ENCODE measurements around the gene TFF1.
A peak's percentile ranks its signal among the peaks of the same experiment; 100 is the strongest.

Gene TFF1

DNA sequence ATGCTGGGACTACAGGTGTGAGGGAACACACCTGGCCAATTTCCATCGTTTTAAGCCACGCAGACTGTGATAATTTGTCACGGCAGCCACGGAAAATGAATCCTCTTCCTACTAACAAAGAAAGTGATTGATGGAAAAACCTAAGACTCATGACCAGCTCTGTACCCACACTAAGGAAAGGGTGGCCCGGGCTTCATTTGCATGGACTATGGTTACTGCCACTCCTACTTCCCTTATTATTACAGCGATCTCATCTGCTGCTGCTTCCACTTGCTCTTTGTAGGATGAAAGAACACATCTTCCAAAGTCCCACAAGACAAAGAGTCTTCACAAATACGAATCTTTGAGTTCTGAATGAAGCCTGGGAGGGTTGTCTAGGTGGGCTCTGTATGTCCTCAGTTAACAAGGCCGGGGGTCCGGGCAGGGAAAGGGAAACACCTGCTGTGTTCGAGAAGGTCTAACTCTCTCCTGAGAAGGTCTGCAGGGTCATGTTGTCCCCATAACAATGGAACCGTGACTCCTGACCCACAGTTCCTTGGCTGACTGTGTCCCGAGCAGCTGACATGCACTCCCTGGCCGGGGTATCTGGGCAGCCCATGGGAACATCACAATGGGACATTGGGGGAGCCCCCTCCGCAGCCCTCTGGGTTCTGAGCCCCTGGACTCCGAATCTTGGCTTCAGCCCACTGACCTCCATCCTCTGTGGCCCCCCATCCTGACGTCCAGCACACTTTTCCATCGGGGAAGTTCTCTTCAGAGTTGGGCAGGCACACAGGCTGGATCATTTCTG, 13.3 kb upstream of the TFF1 start:
- no peak for DNase-seq

DNA sequence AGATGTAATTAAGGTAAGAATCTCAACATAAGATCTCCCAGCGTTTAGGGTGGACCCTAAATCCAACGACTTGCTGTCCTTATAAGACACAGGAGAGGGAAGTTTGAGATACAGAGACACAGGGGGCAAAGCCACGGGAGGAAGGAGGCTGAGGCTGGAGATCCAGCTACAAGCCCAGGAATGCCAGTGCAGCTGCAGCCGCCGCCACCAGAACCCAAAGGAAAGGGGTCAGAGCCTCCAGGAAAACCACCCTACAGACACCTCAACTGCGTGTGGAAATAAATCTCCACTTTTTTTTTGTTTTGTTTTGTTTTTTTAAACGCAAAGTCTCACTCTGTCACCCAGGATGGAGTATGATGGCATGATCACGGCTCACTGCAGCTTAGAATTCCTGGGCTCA, 12.1 kb upstream of the TFF1 start:
- DNase-seq = no peak

DNA sequence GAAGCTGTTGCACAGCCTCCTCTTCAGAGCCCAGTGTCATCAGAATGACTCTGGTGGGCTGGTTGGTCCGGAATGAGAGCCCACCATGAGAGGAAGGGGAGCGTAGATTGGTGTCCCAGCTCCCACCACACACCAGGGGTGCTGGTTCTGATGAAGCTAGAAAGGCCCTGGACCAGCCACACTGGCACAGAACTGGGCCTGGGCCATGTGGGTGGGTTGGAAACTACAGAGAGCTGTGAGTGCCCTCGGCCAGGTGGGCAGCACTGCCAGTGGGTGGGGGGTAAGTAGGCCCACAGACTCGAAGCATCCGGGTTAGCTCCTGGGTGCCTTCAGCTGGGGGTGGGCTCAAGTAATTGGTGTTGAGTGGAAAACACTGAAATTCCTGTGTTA, 11.6 kb upstream of the TFF1 start:
- no peak for DNase-seq

DNA sequence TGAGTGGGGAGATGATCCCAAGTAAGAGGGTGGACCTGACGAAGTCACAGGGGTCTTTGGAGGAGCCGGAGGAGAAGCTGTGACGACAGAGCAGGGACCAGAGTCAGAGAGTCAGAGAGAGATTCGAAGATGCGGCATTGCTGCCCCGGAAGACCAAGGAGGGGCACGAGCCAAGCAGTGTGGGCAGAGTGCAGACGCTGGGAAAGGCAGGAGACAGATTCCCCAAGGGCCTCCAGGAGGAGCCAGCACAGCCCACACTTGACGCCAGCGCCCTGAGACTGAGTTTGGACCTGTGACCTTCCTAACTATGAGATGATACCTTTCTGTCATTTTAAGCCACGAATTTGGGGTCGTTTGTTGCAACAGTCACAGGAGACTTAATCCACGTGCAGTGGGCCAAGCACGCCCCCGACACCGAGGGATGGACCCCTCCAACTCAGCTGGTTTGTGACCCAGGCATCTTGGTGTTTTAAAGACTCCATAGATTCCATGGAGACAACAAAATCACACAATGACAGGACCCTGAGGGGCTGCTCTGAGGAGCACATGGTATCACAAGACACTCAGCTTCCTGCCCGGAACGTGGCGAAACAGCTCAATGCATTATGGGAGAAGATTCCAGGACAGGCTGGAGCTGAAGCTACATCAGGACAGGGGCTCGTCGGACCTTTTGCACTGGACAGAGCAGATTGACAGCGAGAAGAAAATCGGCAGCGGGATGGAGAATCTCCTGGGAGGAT, 11.0 kb upstream of the TFF1 start:
- no peak for DNase-seq

DNA sequence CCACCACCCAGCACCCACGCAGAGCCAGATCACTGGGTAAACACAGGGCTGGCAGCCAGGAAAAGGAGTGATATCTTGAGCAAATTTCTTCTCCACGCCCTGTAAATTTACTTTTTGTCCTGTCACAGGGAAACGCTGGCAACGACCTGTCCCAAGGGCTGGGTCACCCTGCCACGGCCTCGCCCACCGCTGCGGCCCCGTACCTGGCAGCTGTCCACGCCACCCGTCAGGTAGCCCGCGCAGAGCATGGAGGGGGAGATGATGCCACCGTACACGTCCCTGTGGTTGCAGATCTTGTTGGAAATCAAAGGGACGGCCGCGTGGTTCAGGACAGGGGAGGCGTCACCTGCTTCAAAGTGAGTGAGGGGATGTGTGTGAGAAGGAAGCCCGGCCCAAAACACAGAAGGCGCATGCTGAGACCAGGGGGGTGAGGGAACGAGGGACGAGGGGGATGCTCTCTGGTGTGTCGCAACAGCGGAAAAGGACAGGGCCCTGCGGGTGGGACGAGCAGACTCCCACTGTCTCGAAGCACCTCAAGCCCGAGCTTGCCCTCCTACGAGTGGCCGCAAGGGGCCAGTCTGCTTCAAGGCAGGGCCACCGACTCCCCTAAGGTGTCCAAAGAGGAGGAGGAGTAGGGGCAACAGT, 10.1 kb upstream of the TFF1 start:
- DNase-seq = peak; percentile 74

DNA sequence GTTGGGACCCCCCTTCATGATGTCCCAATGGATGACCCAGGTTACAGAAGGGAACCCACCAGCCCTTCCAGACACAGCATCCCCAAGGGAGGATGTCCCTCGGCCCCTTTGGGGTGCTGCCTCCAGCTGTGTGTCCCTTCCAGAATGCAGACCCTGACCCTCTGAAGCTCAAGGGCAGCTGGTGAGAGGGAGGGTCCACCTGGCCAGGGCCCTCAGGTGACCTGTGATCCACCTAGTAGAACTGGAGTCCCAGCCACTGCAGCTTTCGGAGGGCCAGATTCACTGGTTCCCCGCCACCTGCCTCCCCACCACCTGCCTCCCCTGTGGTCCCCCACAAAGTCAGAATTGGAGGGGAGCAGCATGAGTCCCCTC, 9.6 kb upstream of the TFF1 start:
- no peak for DNase-seq

DNA sequence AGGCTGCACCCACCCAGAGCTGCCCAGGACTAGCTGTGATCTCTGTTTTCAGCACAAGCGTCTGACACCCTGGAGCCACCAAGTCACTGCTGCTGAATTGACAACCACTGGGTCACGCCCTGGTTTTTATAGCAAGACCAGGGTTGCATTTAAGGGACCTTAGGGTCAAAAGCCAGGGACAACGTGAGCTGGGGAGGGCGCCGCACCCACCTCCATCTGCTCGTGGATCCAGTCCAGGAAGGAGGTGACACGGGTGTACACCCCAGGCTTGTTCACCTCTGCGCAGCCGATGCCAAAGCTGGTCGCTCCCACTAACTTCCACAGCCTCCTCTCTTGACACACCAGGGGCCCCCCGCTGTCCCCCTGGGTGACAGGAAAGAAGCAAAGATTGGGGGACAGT, 9.2 kb upstream of the TFF1 start:
- DNase-seq = no peak

DNA sequence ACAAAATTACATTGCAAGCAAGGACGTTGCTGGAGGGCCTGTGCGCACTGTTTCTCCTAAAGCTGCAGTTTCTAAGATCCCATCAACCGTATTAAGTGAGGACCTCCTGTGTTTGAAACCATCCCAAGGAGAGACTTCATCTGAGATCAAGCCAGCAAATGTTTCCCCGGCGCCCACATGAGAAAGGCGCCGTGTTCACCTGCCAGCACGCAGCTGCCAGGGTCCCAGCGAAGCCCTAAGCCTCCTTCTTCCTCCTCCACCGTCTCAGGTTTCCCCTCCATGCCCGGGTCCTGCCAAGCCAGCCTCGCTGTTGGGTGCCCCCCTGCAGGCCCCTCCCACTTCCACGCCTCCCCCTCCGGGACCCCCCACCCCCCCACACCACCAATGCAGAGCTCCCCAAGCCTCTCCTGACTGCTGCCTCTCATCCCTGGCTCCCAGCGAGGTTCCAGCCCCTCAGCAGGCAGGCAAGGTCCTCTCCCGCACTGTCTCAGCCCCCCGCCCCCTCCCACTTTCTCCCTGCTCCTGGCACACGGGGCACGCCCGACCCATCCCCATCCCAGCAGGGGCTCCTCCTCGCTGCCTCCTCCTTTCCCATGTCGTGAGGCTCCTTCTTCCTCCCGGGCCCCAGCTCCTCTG, 8.6 kb upstream of the TFF1 start:
- no peak for DNase-seq

DNA sequence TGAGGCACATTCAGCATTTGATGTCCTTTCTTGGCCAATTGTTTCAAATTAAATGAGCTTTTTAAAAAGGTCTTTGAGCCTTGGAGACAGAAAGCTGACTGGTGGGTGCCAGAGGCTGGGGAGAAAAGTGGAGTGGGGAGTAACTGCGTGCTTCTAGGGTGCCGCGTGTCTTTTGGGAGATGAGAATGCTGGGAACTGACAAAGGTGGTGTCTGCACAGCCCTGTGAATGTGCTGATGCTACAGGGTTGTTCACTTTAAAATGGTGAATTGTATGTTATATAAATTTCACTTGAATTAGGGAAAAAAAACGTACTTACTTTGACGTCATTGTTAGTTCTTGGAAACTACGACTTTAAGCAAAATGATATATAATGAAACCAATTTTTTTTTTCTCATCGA, 8.1 kb upstream of the TFF1 start:
- DNase-seq = no peak

DNA sequence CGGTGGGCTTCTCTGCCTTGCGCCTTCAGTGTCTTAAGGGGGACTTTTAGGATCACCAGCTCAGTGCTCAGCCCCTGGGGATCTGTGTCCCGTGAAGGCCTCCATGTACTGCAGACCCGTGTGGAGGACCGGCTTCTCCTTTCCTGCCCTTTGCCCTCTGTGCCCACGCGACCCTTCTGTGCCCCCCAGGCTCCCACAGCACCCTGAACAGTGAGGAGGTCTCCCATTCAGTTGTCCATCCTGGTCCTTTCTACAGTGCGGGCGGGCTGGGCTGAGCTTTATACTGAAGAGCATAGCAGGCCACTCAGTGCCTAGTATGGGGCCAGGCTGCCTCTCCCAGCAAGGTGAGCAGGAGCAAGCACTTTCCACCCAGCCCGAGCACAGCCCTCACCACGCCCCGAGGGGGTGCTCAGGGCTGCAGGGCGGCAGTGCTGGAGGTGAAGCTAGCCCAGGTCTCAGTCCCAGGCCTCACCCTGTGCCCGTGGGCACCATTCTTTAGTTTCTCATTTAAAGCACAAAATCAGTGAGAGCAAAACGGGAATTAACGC, 7.6 kb upstream of the TFF1 start:
- DNase-seq = no peak

DNA sequence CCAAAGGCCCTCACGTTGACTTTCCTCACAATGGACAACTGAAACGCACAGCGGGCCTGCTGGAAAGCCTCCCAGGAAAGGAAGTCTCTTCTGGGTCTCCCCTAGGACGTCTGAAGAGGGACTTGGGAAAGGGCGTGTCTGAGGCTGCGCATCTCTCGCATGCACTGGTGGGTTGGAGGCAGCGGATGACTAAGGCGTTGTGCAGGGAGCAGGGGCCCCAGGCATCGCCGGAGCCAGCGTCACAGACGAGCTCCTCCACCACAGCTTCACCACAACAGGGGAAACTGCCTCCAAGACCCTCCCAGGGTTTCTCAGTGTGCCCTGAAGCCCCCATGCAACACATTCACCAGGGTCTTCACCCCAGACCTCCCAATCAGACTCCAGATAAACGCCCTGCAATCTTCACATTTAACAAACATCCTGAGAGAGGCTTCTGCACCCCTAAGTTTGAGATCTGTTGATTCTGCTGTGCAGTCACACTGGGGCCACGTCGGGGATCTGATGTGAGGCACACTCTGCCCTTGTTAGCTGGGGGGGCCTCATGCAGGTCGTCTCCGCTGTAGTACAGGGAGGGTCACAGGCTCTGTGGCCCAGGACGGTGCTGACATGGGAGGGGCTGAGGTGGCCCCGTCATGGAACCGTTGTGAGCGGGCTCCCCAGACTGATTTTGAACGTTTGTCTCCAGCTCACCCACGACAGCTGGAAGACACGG, 7.0 kb upstream of the TFF1 start:
- no peak for DNase-seq

DNA sequence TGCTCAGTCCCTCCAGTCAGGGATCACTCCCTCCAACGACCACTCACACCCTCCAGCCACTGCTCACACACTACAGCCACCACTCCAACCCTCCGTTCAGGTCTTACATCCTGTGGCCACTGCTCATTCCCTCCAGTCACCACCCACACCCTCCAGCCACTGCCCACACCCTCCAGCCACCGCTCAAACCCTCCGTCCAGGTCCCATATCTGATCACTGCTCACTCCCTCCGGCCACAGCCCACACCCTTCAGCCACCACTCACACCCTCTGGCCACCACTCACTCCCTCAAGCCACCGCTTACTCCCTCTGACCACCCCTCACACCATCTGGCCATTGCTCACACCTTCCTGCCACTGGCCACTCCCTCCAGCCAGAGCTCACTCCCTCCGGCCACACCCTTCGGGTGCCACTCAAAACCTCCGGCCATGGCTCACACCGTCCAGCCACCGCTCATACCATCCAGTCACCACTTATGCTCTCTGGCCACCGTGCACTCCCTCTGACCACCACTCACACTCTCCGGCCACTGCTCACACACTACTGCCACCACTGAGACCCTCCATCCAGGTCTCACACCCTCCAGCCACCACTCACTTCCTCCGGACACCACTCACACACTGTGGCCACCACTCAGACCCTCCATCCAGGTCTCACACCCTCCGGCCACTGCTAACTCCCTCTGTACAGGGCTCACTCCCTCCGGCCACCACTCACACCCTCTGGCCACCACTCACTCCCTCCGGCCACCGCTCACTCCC, 4.7 kb upstream of the TFF1 start:
- no peak for DNase-seq

DNA sequence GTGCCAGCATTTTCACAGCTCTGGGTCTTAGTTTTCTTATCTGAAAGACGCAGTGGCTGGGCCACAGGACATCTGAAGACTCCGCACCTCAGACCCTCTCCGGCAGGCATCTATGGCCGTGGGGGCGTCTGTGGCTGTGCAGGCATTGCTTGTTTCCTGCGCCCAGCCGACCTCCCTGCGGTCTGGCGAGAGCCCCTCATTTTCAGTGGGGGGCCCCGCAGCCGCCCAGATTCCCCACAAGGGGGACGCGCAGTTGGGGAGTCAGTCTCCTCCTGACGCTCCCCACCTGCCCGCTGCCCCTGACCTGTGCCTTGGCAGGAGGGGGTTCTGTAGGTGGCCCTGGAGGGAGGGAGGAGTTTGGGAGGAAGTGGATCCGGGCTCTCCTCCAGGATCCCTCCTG, 3.5 kb upstream of the TFF1 start:
- DNase-seq = no peak

DNA sequence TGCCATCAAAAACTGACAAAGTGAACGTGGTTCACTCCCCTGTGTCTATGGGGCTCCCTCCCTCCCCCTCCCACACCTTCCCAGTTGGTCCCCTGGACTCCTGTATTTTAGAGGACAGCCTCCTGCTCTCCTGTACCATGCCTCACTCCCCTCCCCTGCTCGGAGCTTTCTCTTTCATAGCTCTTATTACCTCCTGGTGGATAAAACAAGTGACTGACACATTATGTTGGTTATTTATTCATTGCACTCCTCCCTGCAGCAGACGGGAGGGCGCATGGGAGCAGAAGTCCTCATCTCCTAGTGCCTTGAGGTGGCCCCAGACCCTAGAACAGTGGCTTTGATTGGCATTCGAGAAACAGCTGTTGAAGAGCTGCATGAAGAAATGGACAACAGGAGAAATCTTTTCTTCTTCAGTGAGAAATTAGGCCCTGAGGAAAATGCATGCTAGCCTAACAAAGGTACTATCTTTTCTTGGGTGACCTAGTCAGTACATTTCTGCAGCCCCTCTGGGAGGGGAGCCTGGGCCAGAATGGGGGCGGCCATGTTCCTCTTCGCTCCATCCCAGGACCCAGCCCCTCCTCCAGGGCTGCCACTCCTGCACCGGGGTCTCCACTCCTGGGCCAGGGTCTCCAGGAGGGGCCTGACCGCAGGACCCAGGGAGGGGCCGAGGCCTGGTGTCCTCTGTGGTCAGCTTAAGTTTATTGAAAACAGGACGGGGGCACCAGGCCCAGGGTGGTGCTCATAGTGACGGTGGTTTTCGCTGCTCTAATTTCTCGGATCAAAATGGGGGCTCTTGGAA, 1.2 kb upstream of the TFF1 start:
- DNase-seq = no peak

DNA sequence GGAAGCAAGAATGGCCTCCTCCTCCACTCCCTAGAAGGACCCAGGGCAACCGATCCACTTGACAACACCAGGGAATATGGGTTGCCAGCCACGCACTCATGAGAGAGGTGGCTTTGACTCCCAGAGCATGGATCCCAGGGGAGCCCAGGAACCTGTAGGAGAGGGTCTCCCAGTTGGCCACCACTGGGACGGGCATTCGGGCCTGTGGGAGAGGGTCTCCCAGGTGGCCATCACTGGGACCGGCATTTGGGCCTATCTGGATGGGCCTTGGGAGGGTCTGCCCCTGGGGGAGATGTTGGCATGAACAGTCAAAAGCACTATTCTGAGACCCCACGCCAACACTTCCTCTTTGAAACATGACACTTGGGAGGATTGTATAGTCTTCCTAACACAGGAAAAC, 565 bp downstream of the TFF1 start:
- DNase-seq = no peak

DNA sequence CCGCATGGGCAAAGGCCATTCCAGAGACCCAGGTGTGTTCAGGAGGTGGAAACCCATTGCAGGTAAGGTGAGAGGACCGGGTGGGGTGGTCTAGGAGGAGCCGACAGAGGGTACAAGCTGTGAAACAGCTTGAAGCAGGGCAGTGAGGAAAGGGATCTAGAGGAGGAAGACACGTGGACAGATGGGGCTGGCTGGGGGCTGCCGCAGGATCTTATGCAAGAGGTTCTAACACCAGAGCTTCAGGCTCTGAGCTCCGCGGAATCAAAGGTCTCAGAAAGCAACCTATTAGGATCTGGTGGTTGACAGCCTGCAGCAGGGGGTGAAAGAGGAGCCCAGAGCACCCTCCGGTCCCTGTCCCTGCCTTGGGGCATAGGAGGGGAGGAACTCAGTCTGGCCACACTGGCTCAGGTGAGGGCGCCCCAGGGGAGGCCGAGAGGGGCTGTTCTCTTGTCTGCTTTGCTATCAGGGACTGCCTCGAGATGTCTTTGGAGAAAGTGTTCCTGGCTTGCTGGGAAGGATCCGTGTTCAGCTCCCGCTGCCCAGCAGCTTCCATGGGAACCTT, 1.9 kb downstream of the TFF1 start:
- DNase-seq = no peak

DNA sequence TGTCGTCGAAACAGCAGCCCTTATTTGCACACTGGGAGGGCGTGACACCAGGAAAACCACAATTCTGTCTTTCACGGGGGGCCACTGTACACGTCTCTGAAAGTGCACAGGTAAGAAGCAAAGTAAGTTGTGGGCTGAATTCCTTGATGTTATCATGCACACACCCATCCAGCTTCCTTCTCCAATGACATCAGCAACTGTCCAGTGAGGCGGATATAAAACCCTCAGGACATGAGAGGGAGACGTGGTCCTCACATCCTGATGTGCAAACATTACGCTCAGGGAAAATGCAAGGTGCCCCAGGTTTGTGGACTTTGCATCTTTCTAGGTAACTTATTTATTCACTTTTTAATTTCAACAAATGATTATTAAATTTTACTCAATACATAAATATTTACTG, 3.0 kb downstream of the TFF1 start:
- DNase-seq = no peak

DNA sequence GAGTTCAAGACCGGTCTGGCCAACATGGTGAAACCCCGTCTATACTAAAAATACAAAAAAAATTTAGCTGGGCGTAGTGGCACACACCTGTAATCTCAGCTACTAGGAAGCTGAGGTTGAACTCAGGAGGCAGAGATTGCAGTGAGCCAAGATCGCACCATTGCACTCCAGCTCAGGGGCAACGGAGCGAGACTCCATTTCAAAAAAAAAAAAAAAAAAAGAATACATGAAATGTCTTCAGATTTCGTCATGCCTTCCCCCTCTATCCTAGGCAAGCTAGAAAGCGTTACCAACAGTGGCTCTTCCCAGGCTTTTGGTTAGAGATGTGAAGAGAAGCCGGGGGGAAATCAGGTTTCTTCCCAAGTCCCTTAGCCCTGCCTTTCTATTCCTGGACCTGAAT, 3.6 kb downstream of the TFF1 start:
- DNase-seq = no peak

DNA sequence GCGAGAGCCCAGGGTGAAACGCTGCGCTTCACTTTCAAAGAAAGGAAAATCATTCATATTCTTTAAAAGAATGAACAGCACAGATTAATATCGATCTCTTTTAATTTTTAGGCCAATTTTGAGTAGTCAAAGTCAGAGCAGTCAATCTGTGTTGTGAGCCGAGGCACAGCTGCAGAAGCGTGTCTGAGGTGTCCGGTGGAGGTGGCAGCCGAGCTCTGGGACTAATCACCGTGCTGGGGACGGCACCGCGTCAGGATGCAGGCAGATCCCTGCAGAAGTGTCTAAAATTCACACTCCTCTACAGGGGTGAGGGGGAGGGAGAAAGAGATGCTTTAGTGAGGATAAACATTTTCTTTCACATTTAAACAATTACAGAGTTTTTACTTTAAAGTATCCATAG, 4.1 kb downstream of the TFF1 start:
- DNase-seq = no peak

DNA sequence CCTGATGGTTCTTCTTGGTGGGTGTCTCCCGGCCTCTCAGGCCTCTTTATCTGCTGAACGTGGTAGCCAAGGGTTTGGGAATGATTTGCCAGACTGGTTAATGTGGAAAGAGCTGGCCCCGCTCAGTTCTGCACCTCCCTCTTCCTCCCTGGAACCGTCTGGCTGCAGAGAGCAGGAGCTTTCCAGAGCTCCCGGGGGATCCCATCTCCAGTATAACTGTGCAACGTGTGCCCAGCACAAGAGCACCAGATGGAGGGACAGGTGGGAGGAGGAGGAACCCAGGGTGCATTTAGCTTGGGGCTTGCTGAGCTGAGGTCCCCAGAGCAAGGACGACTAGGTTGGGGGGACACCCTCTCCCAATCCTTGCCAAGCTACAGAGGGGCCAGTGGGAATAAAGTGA, 5.0 kb downstream of the TFF1 start:
- DNase-seq = no peak

DNA sequence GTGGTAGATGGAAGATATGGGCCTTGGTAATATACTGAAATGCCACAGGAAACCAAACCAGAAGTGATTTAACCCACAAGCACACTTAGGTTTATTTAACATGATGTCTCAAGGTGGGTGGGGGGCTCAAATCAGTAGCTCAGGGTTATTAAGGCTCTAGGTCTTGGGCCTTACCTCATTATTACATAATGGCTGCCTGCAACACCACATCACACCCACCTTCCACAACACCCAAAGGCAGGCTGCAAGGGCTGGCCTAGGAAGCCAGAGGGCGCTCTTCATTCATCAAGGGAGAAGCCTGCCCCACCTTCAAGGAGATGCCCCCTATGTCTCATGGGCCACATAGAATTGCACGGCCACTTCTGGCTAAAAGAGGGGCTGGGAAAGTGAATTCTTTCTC, 6.0 kb downstream of the TFF1 start:
- no peak for DNase-seq

Data from CD4-positive, alpha-beta T cell treated with Interleukin-6 for 4 hours (primary cell).